GM12878 (cell line): ENCODE results near the gene DUSP22. TPM values are rescaled to one million over a fixed set of nuclear protein-coding genes. Genes with fewer than 3 reads are reported as not detected.
"Not testable (repeated sequence)": the region's sequence is repeated elsewhere in the genome, so short reads cannot be mapped to it uniquely, and the experiment has no call there.

Source experiments
- ATAC-seq: fragments of 200-7000 bp; cut with Tn5 transposase; 3 replicates; pipeline ENCODE4 v1.9.1; 2020; ENCODE audit warnings: mild to moderate bottlenecking, moderate library complexity
- BruUV-seq: library from RNA; stranded (reverse); fragments of 400-500 nt; replicated peaks from 2 replicates; lab custom pipeline; 2021; lab: Mats Ljungman, UMichigan
- CTCF ChIA-PET: fragments of 300-600 bp; sonication (Branson Sonifier 250); formaldehyde crosslinking; extraction: SDS; loops from one replicate; lab custom pipeline; 2021; ENCODE audit warnings: inconsistent platforms; lab: Yijun Ruan, JAX
- POLR2A ChIA-PET: fragments of 350-600 bp; formaldehyde crosslinking; extraction: SDS; loops from one replicate; lab custom pipeline; 2021; ENCODE audit warnings: inconsistent platforms; lab: Charles Lee
- RAD21 ChIA-PET: fragments of 300-600 bp; sonication (Branson Sonifier 250); formaldehyde crosslinking; loops from one replicate; lab custom pipeline; 2023; ENCODE audit warnings: antibody characterized with exemption; ENCODE audit not compliant: unreplicated experiment; lab: Charles Lee
- SMC1A ChIA-PET: fragments of 300-600 bp; sonication (Branson Sonifier 250); formaldehyde crosslinking; loops from one replicate; lab custom pipeline; 2023; ENCODE audit not compliant: unreplicated experiment, uncharacterized antibody; lab: Charles Lee
- DNase-seq: peaks from one replicate; pipeline ENCODE4 v3.0.0-alpha.2; 2011; ENCODE audit warnings: low read depth, low spot score
- FAIRE-seq: peaks from 3 replicates; lab custom pipeline; 2011; peaks lifted over from hg19 to GRCh38; lab: Jason Lieb, UNC
- H2AFZ ChIP-seq: 2 replicates; pipeline ENCODE4 v1.6.0; 2011; ENCODE audit warnings: low read depth, low read length, control low read depth; ENCODE audit not compliant: control insufficient read depth
- H3K27ac ChIP-seq: 2 replicates; pipeline ENCODE4 v1.5.1; 2011; ENCODE audit warnings: control low read depth; ENCODE audit not compliant: control insufficient read depth, insufficient read depth
- H3K27me3 ChIP-seq, 2 experiments: replicated peaks in 1 of 2; 2 replicates each; pipeline versions ENCODE4 v1.6.0 to v1.6.1; 2011; ENCODE audit warnings: low read length in 1 of 2; ENCODE audit not compliant: control insufficient read depth in 2 of 2, insufficient read depth in 2 of 2
- H3K36me3 ChIP-seq, 2 experiments: 2 replicates each; pipeline ENCODE4 v1.5.1; 2011; ENCODE audit warnings: low read length in 1 of 2; ENCODE audit not compliant: control insufficient read depth in 2 of 2, insufficient read depth in 2 of 2
- H3K4me1 ChIP-seq: 2 replicates; pipeline ENCODE4 v1.6.1; 2011; ENCODE audit warnings: mild to moderate bottlenecking, low read length, moderate library complexity, mixed read lengths; ENCODE audit not compliant: control insufficient read depth, insufficient read depth
- H3K4me2 ChIP-seq: 2 replicates; pipeline ENCODE4 v1.6.0; 2011; ENCODE audit warnings: control low read depth; ENCODE audit not compliant: control insufficient read depth, insufficient read depth
- H3K4me3 ChIP-seq: fragments of 200-600 bp; sonication (generic); 2 replicates; pipeline ENCODE4 v1.5.1; 2016
- H3K79me2 ChIP-seq: 2 replicates; pipeline ENCODE4 v1.6.0; 2011; ENCODE audit warnings: low read length; ENCODE audit not compliant: control insufficient read depth, insufficient read depth
- H3K9ac ChIP-seq: 2 replicates; pipeline ENCODE4 v1.8.0; 2011; ENCODE audit warnings: low read length, control low read depth, mixed read lengths; ENCODE audit not compliant: control insufficient read depth, insufficient read depth
- H3K9me3 ChIP-seq: replicated peaks from 3 replicates; pipeline ENCODE4 v1.5.1; 2011; ENCODE audit warnings: mild to moderate bottlenecking, low read length; ENCODE audit not compliant: control insufficient read depth, insufficient read depth
- H4K20me1 ChIP-seq: 2 replicates; pipeline ENCODE4 v1.6.0; 2011; ENCODE audit not compliant: control insufficient read depth, insufficient read depth
- EGR1 ChIP-seq, 2 experiments: IDR thresholded peaks; 1 replicate in 1 of 2; 2 replicates in 1 of 2; pipeline ENCODE4 v1.6.1; 2011 to 2012; ENCODE audit warnings: low read depth in 2 of 2, low read length in 2 of 2, borderline replicate concordance in 1 of 2, mild to moderate bottlenecking in 1 of 2, moderate library complexity in 1 of 2
- ETV6 ChIP-seq, 2 experiments: fragments of 450-650 bp in 1 of 2; IDR thresholded peaks in 1 of 2; conservative IDR thresholded peaks in 1 of 2; 2 replicates each; pipeline ENCODE4 v1.6.1; 2014; ENCODE audit warnings: antibody characterized with exemption in 1 of 2, borderline replicate concordance in 1 of 2, low read depth in 1 of 2, mild to moderate bottlenecking in 1 of 2, moderate library complexity in 1 of 2
- IKZF2 ChIP-seq, 2 experiments: fragments of 450-650 bp; IDR thresholded peaks; 2 replicates each; pipeline ENCODE4 v1.6.1; 2017; ENCODE audit warnings: mild to moderate bottlenecking in 2 of 2, moderate library complexity in 2 of 2
- RAD21 ChIP-seq: IDR thresholded peaks from 2 replicates; pipeline ENCODE4 v1.6.1; 2011; ENCODE audit warnings: mild to moderate bottlenecking, low read depth, low read length, moderate library complexity; ENCODE audit not compliant: insufficient read depth
- RB1 ChIP-seq: fragments of 450-650 bp; formaldehyde crosslinking; IDR thresholded peaks from 2 replicates; pipeline ENCODE4 v1.6.1; 2017; ENCODE audit warnings: mild to moderate bottlenecking, borderline replicate concordance
- SMC3 ChIP-seq: IDR thresholded peaks from 2 replicates; pipeline ENCODE4 v1.6.1; 2011; ENCODE audit warnings: low read length, improper control_type of control experiment, borderline replicate concordance
- SRF ChIP-seq, 2 experiments: IDR thresholded peaks; 2 replicates each; pipeline ENCODE4 v1.6.1; 2011; ENCODE audit warnings: low read depth in 2 of 2, low read length in 2 of 2, mild to moderate bottlenecking in 1 of 2, moderate library complexity in 1 of 2
- WGBS: methylation state at CpG from one replicate; pipeline ENCODE4 v1.1.6; 2016; ENCODE audit warnings: low lambda C conversion rate; ENCODE audit not compliant: insufficient replicate concordance, insufficient coverage; ENCODE audit errors: missing lambda C conversion rate; 5-methylcytosine and 5-hydroxymethylcytosine counted together
- in situ Hi-C: fragments of 300-500 bp; cut with MboI; formaldehyde crosslinking; loops from 9 replicates; pipeline ENCODE4 v1.14.3; 2018; ENCODE audit warnings: mixed read lengths
- intact Hi-C: fragments of 100-400 bp; cut with micrococcal nuclease; formaldehyde crosslinking; loops from one replicate; pipeline ENCODE4 v1.14.2; 2022; ENCODE audit not compliant: unreplicated experiment
- polyA plus RNA-seq, 11 experiments: library from polyadenylated mRNA; depleted of rRNA in 4 of 11; unstranded in 6 of 11; stranded (reverse) in 5 of 11; fragments of >200 nt; fragmentation: Nextera tagmentation in 4 of 11; fragmentation: Illumina TruSeq in 1 of 11; extraction: Ambion mirVana in 4 of 11; extraction: Trizol in 1 of 11; gene quantifications; 1 replicate in 1 of 11; 2 replicates in 10 of 11; pipeline versions ENCODE4 v1.2.1 to v1.2.3, GENCODE V29; 2011 to 2016; ENCODE audit warnings: inconsistent platforms in 2 of 11, missing spikeins in 2 of 11, low read depth in 1 of 11
- total RNA-seq, 4 experiments: library from RNA; depleted of rRNA in 3 of 4; stranded (reverse); fragments of >200 nt in 3 of 4; fragmentation: Illumina TruSeq in 1 of 4; extraction: Trizol in 1 of 4; gene quantifications; 2 replicates each; pipeline versions ENCODE4 v1.2.1 to v1.2.3, GENCODE V29; 2013 to 2021
- TF ChIP-seq, protein P1 (sequence below): IDR thresholded peaks from 2 replicates; pipeline ENCODE4 v1.6.1; 2012; ENCODE audit warnings: low read depth, low read length, improper control_type of control experiment
- TF ChIP-seq, protein P2 (sequence below): IDR thresholded peaks from 2 replicates; pipeline ENCODE4 v1.6.1; 2011; ENCODE audit warnings: borderline replicate concordance, low read depth, mild to moderate bottlenecking, moderate library complexity, low read length; ENCODE audit not compliant: insufficient read depth, poor library complexity, severe bottlenecking

DUSP22 gene
- total and polyA plus RNA-seq, 10 of the 15 experiments (the other 5 are each of a cell fraction or from before 2014, with no cell fraction given): 78.9 to 156 (median 107) TPM

DNA sequence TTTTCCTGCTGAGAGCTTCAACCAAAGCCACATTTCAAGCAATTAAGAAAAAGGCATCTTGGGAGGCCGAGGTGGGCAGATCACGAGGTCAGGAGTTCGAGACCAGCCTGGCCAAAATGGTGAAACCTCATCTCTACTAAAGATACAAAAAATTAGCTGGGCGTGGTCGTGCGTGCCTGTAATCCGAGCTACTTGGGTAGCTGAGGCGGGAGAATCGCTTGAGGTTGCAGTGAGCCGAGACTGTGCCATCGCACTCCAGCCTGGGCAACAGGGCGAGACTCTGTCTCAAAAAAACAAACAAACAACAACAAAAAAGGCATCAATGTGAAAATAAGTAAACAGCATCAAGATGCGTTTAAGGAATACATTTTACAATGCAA lies 85.3 kb downstream of the DUSP22 start:
- H4K20me1 ChIP-seq, DNase-seq, in situ Hi-C loops, intact Hi-C loops, BruUV-seq, H3K36me3 ChIP-seq: not testable (repeated sequence)
- ChIA-PET SMC1A (interaction anchor here (0.8 to 3.8 kb wide), 11 partner anchors 12 to 189 kb away, joined by 3 to 24 read pairs (median 6); no protein-coding TSS in a partner anchor), RAD21 (interaction anchor here (1.4 to 2.6 kb wide), 3 partner anchors 11 to 46 kb away, joined by 4 to 9 read pairs (median 9); no protein-coding TSS in a partner anchor), POLR2A (interaction anchor here (1.3 to 2.4 kb wide), 2 partner anchors 12 to 21 kb away, joined by 5 to 9 read pairs; no protein-coding TSS in a partner anchor)
- WGBS: 71% methylated on average over 13 of the region's 13 CpGs
- TF ChIP-seq ETV6 (conservative IDR thresholded peaks at IDR 0.05 in 1 of 2, IDR thresholded peaks at IDR 0.05 in 1 of 2; ENCODE audit: borderline replicate concordance in 1 of 2, low read depth in 1 of 2): 0 out of 4 replicates have a peak, but pooled peaks of 1 of the 2 experiments have one; percentile 0
- TF ChIP-seq, all 136 proteins: peak for 1; not testable (repeated sequence) for 135
- not testable (repeated sequence) for H3K9ac ChIP-seq, H3K27me3 ChIP-seq, FAIRE-seq, ATAC-seq, H3K9me3 ChIP-seq, H3K4me3 ChIP-seq, H3K27ac ChIP-seq, H3K79me2 ChIP-seq
- Histone ChIP-seq H3K4me2 (peak overlapping the region; percentile 60), H2AFZ (peak overlapping the region; percentile 57), H3K4me1 (peaks cover 54% of the 10 kb centered on the region)
- CTCF ChIA-PET: interaction anchor here (1.0 to 1.9 kb wide), 4 partner anchors 12 to 55 kb away, joined by 3 to 14 read pairs (median 5); no protein-coding TSS in a partner anchor

DNA sequence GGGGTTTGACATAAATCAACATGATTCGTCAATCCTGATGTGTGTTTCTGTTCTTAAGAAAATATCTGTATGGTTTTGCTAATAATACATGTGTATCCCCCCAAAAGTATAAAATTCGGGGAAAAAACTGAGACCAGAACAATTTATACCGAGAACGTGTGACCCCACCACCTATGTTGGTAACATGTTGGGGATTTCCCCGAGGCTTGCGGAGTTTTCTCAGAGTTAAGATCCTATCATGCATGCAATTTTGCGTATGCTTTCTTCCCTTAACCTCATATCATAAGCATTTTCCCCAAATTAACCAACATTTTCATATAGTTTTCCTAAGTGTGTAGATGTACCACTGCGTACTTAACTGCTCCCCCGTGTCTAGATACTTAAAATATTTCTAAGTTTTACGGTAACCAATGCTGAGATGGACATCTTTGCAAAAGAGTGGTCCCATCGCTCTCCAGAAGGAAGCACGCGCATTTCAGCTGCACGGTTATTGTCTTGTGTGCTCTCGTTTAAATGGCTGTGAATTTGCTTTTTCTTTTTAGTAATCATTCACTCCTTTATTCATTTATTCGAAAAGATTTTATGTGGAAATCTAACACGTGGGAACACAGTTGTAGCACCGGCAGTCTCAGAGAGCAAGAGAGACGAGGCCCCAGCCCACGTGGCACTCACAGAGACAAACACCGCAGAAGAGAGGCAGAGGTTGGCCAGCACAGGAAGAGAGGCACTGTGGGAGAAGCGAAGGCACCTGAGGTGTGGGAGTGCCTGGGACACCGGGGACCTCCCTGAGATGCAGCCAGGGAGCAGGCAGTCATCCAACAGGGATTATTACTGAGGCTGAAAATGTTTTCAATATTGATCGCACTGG lies 86.0 kb downstream of the DUSP22 start:
- Histone ChIP-seq H4K20me1 (no peaks in the 10 kb centered on the region), H3K36me3 (no peaks in the 10 kb centered on the region), H3K9ac (no peak overlapping the region; the same call in 1 of the 2 replicates), H3K4me3 (no peak overlapping the region), H3K4me1 (peaks cover 50% of the 10 kb centered on the region), H3K27ac (peak overlapping the region; percentile 12; the same call in 1 of the 2 replicates), H3K9me3 (no peaks in the 10 kb centered on the region; the same call in 2 of the 3 replicates), H3K79me2 (no peaks in the 10 kb centered on the region), H3K27me3 (no peaks in the 10 kb centered on the region), H2AFZ (peak overlapping the region; percentile 57), H3K4me2 (peak overlapping the region; percentile 60)
- ChIA-PET CTCF (interaction anchor here (1.6 kb wide), 1 partner anchor 18 kb away, joined by 4 read pairs; no protein-coding TSS in a partner anchor), POLR2A (interaction anchor here (1.2 to 1.3 kb wide), 2 partner anchors 22 to 23 kb away, joined by 3 to 5 read pairs; no protein-coding TSS in a partner anchor), SMC1A (interaction anchor here (2.4 to 3.8 kb wide), 3 partner anchors 12 to 46 kb away, joined by 13 to 24 read pairs (median 15); no protein-coding TSS in a partner anchor), RAD21 (interaction anchor here (1.4 kb wide), 1 partner anchor 47 kb away, joined by 4 read pairs; no protein-coding TSS in a partner anchor)
- intact Hi-C loops: no loop called here
- WGBS: 39% methylated on average over 24 of the region's 24 CpGs
- no TSS peak for BruUV-seq
- DNase-seq (no peak), FAIRE-seq (no peak), ATAC-seq (peak; percentile 30; the same call in 2 of the 3 replicates)
- in situ Hi-C loops: no loop called here
- TF ChIP-seq RB1: no peak
- 0 out of 4 replicates have a peak, but pooled peaks of 1 of the 2 experiments have one; percentile 12 for TF ChIP-seq SRF (IDR thresholded peaks at IDR 0.05; ENCODE audit: low read depth in 2 of 2, low read length in 2 of 2)
- TF ChIP-seq, protein P1, sequence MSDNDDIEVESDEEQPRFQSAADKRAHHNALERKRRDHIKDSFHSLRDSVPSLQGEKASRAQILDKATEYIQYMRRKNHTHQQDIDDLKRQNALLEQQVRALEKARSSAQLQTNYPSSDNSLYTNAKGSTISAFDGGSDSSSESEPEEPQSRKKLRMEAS: peak; percentile 52
- TF ChIP-seq, protein P2, sequence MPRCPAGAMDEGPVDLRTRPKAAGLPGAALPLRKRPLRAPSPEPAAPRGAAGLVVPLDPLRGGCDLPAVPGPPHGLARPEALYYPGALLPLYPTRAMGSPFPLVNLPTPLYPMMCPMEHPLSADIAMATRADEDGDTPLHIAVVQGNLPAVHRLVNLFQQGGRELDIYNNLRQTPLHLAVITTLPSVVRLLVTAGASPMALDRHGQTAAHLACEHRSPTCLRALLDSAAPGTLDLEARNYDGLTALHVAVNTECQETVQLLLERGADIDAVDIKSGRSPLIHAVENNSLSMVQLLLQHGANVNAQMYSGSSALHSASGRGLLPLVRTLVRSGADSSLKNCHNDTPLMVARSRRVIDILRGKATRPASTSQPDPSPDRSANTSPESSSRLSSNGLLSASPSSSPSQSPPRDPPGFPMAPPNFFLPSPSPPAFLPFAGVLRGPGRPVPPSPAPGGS: peak; percentile 87
- no peak for TF ChIP-seq EGR1 (IDR thresholded peaks at IDR 0.05; ENCODE audit: borderline replicate concordance in 1 of 2, low read depth in 2 of 2, low read length in 2 of 2)
- no peak for TF ChIP-seq RAD21
- TF ChIP-seq IKZF2 (IDR thresholded peaks at IDR 0.05): peak in 1 of 2 experiments; percentile 33; a peak in 1 of 4 replicates
- TF ChIP-seq ETV6 (conservative IDR thresholded peaks at IDR 0.05 in 1 of 2, IDR thresholded peaks at IDR 0.05 in 1 of 2; ENCODE audit: borderline replicate concordance in 1 of 2, low read depth in 1 of 2): peak in 1 of 2 experiments; percentile 28; a peak in 1 of 4 replicates
- peak; percentile 9; the same call in 1 of the 2 replicates for TF ChIP-seq SMC3
